GM12874 (cell line): Measurements from ENCODE around the gene PPTC7.

Experiments
- CTCF ChIP-seq: IDR thresholded peaks from 2 replicates; pipeline ENCODE4 v1.5.1; 2011; ENCODE audit warnings: low read depth, mild to moderate bottlenecking, control low read depth, low read length, moderate library complexity; ENCODE audit not compliant: insufficient read depth

PPTC7 gene

GRCh38 chr12:110560048-110560447 is 23.1 kb downstream of the PPTC7 start:
- no peak for TF ChIP-seq CTCF

DNA sequence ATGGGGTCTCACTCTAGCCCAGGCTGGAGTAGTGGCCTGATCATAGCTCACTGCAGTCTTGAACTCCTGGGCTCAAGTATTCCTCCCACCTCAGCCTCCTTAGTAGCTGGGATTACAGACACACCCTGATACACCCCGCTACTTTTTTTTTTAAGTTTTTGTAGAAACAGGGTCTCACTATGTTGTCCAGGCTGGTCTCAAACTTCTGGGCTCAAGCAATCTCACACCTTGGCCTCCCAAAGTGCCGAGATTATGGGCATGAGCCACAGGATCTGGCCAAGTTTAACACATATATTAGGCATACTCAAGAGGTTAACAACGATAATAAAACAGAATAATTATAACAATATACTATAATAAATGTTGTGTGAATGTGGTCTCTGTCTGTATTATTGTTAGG is 25.8 kb downstream of the PPTC7 start:
- no peak for TF ChIP-seq CTCF

- TF ChIP-seq CTCF: no peak
These were observed 26.4 kb downstream of the PPTC7 start for GRCh38 chr12:110556705-110557104.

DNA sequence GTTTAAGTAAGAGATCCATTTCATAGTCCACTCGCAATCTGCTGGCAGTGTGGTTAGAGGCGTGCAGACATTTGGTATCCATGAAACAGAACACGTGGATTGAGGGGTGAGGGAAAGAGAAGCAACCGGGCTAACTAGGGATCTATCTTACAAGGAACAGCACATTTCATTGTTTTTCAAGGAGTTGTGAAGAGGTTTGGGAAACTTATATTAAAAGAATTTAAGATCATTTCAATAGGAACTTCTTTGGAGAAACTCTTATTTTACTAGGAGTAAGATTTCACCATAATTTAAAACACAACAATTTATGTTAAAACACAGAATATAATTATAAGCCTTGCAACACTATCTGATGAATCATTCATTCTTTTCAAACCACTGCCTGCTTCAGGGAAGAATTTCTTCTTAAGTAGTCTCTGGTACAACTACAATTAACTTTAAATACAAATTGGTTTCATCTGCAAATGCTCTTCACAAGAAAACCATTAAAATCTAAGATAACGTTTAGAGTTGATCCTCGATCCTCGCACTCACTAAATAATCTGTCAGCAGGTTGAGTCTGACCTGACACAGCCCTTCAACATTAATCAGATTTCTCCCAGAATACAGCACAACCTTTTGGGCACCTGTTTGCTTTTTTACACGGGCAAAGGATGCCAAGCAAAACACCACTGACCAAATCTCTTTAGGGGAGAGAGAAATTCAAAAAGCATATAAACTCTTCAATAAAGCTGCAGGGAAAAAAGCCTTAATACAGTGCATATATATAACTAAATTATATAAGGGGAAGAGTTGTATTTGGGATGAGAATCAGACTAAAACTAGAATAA is 27.3 kb downstream of the PPTC7 start:
- no peak for TF ChIP-seq CTCF

- TF ChIP-seq CTCF: no peak
These were observed 28.9 kb downstream of the PPTC7 start for GRCh38 chr12:110554184-110554583.

GRCh38 chr12:110550981-110551380 is 32.1 kb downstream of the PPTC7 start:
- TF ChIP-seq CTCF: no peak

- TF ChIP-seq CTCF: no peak
These were observed 33.4 kb downstream of the PPTC7 start for GRCh38 chr12:110549716-110550115.
